Skeletal muscle tissue (tissue), 2 donors: ENCODE results near the gene SLC1A3. TPM values are rescaled to one million over a fixed set of nuclear protein-coding genes. Genes with fewer than 3 reads are reported as not detected.

Source experiments
- small RNA-seq: library from RNA; depleted of rRNA; stranded (forward); fragments of <200 nt; gene quantifications from one replicate; pipeline ENCODE3, GENCODE V24; 2014
- total RNA-seq: library from RNA; depleted of rRNA; stranded (reverse); fragments of >200 nt; gene quantifications from one replicate; pipeline ENCODE4 v1.2.3, GENCODE V29; 2014

Gene SLC1A3
- total RNA-seq, 1 donor from 2014 or later = 27.1 TPM

Small RNA genes lying within 50 kb of the gene (small RNA-seq; reads per million reads assigned to genes)
- gene AC010631.1 = not detected
